ENCODE measurements around the gene GEMIN7.

GEMIN7 gene

DNA sequence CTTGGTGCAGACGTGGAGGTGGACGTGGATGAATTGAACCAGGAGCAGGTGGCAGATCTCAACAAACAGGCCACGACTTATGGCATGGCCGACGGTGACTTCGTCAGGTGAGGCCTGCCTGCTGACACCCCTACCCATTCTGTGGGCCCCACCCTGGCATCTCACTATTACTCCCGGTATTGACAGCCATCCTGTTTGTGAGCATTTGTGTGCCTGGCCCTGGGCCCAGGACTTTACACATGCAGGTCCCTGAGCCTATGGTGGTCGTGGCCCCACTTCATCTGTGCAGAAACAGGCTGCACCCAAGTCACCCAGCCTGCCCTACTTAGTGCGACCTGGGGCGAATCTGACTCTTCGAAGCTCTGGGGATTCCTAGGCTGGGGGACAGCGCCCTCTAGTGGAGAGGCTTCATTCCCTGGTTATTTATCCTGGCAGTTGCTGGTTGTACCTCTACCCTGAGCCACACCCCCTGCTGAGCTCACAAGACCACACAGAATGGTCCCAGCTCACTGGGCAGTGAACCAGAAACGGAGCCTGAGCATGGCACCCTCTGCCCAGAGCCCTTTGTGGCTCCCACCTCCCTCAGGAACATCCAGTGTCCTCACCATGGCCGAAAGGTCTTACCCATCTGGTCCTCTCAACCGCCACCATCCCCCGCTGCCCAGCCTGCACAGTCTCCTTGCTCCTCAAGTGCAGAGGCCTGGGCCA is 19.6 kb upstream of the GEMIN7 start:
- in situ Hi-C loops (cut with MboI; ENCODE audit: low sequenced_read_pairs): no loop called here

- in situ Hi-C loops (cut with MboI; ENCODE audit: low sequenced_read_pairs): no loop called here
Observed at GRCh38 chr19:45061965-45062364, 17.1 kb upstream of the GEMIN7 start.

DNA sequence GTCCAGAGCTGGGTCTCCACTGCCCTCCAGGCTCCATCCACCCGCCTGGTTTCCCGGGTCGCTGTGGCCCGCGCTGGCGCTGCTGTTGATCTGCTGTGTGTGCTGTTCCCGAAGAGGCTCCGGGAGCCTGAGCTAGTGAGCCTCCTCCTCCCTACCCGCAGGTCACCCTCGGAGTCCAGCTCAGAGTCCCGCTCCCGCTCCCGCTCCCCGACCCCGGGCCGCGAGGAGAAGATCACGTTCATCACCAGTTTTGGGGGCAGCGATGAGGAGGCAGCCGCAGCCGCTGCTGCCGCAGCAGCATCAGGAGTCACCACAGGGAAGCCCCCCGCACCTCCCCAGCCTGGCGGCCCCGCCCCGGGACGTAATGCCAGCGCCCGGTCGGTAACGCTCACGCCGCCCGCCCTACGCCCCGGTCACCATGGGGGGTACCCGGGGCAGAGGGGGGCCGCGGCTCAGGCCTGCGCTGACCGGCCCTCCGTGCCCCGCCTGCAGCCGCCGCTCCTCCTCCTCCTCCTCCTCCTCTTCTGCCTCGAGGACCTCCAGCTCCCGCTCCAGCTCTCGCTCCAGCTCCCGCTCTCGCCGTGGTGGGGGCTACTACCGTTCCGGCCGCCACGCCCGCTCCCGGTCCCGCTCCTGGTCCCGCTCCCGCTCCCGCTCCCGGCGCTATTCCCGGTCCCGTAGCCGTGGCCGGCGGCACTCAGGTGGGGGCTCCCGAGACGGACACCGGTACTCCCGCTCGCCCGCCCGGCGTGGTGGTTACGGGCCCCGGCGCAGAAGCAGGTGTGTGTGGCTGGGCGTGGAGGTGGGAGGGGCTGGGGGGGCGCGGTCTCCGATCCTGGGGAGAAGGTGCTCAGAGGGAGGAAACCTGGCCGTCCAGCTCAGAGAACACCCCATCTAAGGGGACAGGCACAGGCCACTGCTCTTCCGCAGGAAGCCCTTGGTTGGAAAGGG is 14.9 kb upstream of the GEMIN7 start:
- in situ Hi-C loops (cut with MboI; ENCODE audit: low sequenced_read_pairs): no loop called here

GRCh38 chr19:45066921-45067661 is 12.0 kb upstream of the GEMIN7 start:
- in situ Hi-C loops (cut with MboI; ENCODE audit: low sequenced_read_pairs): no loop called here

DNA sequence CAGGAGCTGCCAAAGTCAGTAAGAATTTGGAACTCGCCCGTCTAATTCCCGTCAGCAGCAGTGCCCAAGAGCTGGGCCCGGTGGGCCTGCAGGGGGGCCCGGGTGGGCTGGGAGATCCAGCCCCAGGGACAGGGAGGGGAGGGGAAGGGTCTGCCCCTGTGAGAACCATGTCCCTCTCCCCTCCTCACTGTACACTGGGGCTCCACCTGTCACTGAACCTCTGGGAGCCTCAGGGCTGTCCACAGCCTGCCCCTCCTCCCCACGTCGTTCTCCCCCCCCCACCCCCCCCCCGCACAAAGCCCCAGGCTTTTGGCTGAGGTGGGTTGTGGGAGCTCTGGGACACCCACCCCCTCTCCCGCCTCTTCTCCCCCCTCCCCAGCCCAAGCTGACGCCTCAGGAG is 11.0 kb upstream of the GEMIN7 start:
- in situ Hi-C loops (cut with MboI; ENCODE audit: low sequenced_read_pairs): no loop called here

DNA sequence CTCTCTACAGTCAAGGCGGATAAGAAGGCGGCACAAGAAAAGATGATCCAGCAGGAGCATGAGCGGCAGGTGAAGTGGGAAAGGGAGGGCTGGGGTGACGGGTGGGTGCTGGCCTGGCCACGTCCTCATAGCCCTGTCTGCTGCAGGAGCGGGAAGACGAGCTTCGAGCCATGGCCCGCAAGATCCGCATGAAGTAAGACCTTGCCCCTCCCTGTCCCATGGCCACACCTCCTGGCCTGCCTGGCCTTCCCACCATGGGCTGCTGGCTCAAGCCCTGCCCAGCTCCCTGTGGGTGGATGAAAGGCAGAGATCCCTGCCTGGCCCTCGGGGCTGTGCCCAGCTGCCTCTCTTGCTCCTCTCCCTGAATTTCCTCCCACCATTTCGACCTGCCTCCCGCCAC is 10.0 kb upstream of the GEMIN7 start:
- in situ Hi-C loops (cut with MboI; ENCODE audit: low sequenced_read_pairs): no loop called here

- in situ Hi-C loops (cut with MboI; ENCODE audit: low sequenced_read_pairs): no loop called here
Observed at GRCh38 chr19:45070214-45070613, 8.8 kb upstream of the GEMIN7 start.

DNA sequence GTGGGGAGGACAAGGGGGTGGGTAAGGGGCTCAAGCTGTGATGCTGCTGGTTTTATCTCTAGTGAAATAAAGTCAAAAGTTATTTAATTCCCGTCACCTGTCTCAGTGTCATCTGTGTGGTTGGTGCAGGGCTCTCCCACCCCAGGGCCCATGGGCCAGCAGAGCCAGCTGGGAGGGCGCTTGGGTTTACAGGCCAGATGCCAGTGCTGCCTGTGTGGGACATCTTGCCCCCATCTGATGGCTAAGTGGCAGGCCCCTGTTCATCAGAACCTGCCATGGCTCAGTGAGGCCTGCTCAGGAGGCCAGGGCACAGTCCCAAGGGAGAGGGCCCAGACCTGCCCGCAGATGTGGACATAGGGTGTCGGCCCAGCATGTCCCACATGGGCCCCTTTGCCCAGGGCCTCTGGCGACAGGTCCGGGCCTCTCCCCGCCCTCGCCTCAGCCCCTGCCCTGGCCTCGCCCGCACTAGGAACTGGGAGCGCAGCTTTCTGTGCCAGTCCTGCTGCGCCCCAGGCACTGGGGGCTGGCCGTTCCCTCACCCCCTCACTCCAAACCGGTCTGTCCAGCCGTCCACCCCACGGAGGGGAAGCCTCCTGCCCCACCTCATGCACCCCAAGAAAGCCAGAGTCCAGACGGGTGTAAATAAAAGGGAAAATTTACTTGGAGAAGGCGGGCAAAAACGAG is 8.1 kb upstream of the GEMIN7 start:
- in situ Hi-C loops (cut with MboI; ENCODE audit: low sequenced_read_pairs): no loop called here

DNA sequence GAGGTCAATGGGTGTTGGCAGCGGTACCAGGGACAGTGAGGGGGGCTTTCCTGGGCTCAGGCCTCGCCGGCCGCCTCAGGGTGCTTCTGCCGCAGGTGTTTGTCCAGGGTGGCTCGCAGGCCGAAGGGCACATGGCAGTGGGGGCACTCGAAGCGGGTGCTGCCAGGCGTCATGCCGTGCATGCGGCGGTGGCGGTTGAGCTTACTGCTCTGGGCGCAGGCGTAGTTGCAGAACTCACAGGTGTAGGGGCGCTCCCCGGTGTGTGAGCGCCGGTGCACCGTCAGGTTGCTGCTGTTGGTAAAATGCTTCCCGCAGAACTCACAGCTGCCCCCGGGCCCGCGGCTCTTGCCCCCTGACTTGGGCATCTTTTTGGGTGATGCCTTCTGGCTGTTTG is 7.5 kb upstream of the GEMIN7 start:
- in situ Hi-C loops (cut with MboI; ENCODE audit: low sequenced_read_pairs): no loop called here

- in situ Hi-C loops (cut with MboI; ENCODE audit: low sequenced_read_pairs): no loop called here
Observed at GRCh38 chr19:45071969-45072790, 6.9 kb upstream of the GEMIN7 start.

GRCh38 chr19:45074744-45075300 is 4.2 kb upstream of the GEMIN7 start:
- in situ Hi-C loops (cut with MboI; ENCODE audit: low sequenced_read_pairs): no loop called here

DNA sequence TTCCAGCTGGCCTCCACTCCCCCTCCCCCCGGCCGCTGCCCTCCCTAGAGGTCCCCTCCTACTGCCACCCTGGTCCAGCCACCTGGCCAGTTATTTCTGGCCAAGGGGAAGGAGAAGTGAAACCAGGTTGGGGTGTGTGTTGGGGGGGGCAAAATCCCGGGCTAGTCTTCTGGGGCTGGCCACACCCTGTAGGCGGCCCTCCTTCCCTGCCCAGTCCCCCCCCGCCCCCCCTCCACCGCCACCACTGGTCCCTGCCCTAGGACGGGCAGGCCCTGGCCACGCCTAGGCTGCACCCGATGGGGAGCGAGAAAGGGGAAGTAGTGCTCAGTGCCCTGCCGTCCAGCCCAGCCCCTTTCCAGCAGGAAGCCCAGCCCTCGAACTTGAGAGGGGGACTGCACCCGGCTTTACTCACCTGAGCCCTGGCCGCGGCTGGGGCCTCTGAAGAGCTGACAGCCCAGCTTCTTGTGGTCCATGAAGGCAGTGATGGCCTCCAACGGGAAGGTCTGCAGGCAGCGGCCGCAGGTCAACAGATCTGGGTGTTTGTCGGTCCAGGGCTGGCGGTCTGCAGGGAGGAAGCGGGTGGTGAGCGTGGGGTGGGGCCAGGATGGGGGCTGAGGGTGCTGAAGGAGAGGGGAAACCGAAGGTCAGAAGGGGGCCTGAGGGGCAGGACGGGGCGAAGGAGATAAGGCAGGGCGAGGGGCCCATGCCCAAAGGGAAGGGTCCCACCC is 3.6 kb upstream of the GEMIN7 start:
- in situ Hi-C loops (cut with MboI; ENCODE audit: low sequenced_read_pairs): no loop called here

- in situ Hi-C loops (cut with MboI; ENCODE audit: low sequenced_read_pairs): no loop called here
Observed at GRCh38 chr19:45076029-45076850, 2.8 kb upstream of the GEMIN7 start, which contains the start of gene ZNF296. Gene ZNF296, minus strand, starts transcription at chr19:45076478. Its CDS starts 105 bp downstream, at chr19:45076373.

DNA sequence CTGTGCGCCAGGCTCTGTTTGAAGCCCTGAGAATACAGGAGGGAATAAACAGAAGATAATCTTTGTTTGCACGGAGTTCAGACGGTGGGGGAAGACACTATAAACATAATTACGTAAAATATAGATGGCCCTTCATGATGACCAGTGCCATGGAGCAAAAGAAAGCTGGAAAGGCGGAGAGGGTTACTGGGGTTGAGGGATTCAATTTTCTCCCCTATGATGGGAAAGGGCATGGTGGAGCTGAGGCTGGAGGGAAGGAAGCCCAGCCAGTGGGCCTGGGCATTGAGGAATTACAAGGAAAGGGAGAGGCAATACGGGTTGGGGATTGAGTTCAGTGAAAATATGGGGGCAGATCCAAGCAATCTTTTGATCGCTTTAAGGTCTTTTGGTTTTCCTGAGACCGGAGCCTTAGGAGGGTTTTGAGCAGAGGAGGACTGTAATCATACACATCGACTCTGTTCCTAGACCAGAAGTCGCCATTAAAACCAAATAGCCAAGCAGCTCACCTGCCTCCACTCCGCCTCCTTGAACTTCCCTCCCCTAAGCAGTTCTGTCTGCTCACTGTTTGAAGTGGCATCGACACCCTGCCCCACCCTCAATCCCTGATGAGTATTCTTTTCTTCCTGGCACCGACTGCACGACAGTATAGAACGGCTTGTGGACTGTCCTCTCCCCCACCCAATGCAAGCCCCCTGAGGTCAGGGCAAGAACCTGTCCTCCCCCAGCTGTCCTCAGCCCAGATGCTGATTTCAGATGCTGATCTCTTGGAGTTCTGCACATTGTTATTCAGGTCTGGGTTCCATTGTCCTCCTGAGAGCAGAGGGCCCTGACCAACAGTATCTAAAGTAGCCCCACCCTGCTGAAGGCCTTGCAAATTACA is 2.0 kb upstream of the GEMIN7 start:
- in situ Hi-C loops (cut with MboI; ENCODE audit: low sequenced_read_pairs): no loop called here

- in situ Hi-C loops (cut with MboI; ENCODE audit: low sequenced_read_pairs): no loop called here
Observed at GRCh38 chr19:45078390-45079062, 534 bp upstream of the GEMIN7 start.

DNA sequence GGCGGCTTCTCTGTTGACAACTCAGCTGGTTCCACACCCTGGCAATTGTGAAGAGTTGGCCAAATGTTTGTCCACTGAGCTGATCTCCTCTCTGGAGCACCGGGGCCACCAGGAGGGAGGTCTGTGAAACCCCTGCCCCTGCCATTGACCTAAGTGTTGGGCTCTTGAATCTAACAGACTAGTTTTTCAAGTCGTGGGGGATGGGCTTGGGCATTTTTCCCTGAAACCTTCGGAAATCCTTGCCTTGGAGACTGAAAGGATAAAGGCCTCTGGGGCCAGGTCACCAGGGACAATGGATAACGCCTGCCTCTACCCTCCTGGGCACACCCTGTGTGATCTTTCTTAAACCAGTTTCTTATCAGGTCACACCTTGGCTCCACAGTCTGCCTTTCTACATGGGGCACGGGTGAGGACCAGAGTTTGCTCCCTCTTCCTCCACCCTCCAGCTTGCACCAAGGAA is 881 bp downstream of the GEMIN7 start:
- in situ Hi-C loops (cut with MboI; ENCODE audit: low sequenced_read_pairs): no loop called here
